A673 (cell line): ENCODE results near the gene BAK1.

ENCODE experiments used
- EZH2 ChIP-seq: fragments of 200-600 bp; sonication (generic); IDR thresholded peaks from 2 replicates; pipeline ENCODE4 v1.6.1; 2017; ENCODE audit warnings: borderline replicate concordance, low read depth, mild to moderate bottlenecking, mixed read lengths, antibody characterized with exemption, low read length; ENCODE audit not compliant: poor library complexity, severe bottlenecking
- TF ChIP-seq, protein P1 (sequence below): fragments of 300-800, 200-600 bp; sonication (generic); conservative IDR thresholded peaks from 2 replicates; pipeline ENCODE4 v1.5.1; 2017; ENCODE audit warnings: low read depth, mild to moderate bottlenecking, antibody characterized with exemption, low read length, moderate library complexity, mixed read lengths

DNA sequence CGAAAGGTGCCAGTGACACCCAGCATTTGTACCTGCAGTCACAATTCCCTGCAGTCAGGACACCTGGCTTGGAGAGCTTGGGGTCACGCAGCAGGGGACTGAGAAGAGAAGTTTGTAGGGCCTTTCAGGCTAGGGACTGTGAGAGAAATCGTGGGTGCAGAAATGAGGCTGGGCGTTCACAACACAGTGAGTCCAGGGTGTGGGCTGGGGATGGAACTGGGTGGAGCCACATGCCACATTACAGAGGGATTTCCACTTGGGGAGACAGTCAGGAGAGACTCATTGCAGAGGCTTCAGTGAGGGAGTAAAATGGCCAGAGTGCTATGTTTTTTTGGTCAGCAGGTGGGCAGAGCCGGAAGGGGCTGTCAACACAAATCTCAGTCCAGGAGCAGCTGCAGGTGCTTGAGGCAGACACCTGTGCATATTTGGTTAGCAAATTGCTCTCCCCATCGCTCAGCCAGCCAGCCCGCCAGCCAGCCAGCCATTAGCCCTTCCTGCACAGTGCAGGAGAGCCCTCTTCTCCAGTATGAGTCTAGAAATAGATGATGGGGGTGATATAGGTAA lies 48.4 kb upstream of the BAK1 start:
- TF ChIP-seq, protein P1, sequence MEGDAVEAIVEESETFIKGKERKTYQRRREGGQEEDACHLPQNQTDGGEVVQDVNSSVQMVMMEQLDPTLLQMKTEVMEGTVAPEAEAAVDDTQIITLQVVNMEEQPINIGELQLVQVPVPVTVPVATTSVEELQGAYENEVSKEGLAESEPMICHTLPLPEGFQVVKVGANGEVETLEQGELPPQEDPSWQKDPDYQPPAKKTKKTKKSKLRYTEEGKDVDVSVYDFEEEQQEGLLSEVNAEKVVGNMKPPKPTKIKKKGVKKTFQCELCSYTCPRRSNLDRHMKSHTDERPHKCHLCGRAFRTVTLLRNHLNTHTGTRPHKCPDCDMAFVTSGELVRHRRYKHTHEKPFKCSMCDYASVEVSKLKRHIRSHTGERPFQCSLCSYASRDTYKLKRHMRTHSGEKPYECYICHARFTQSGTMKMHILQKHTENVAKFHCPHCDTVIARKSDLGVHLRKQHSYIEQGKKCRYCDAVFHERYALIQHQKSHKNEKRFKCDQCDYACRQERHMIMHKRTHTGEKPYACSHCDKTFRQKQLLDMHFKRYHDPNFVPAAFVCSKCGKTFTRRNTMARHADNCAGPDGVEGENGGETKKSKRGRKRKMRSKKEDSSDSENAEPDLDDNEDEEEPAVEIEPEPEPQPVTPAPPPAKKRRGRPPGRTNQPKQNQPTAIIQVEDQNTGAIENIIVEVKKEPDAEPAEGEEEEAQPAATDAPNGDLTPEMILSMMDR, result no peak
- no peak for TF ChIP-seq EZH2
